Ishikawa (cell line): ENCODE measurements around the gene FAM110C.

Source experiments
- CREB1 ChIP-seq: IDR thresholded peaks from 2 replicates; pipeline ENCODE4 v1.6.1; 2012; ENCODE audit warnings: low read depth
- EP300 ChIP-seq: IDR thresholded peaks from 2 replicates; pipeline ENCODE4 v1.6.1; 2012; ENCODE audit warnings: borderline replicate concordance
- FOXM1 ChIP-seq: IDR thresholded peaks from 2 replicates; pipeline ENCODE4 v1.6.1; 2012; ENCODE audit warnings: low read depth, borderline replicate concordance
- NFIC ChIP-seq: IDR thresholded peaks from 2 replicates; pipeline ENCODE4 v1.6.1; 2012
- RAD21 ChIP-seq: IDR thresholded peaks from 2 replicates; pipeline ENCODE4 v1.6.1; 2012; ENCODE audit warnings: low read depth
- TAF1 ChIP-seq: IDR thresholded peaks from 2 replicates; pipeline ENCODE4 v1.6.1; 2012; ENCODE audit warnings: low read depth, mild to moderate bottlenecking
- TCF12 ChIP-seq: IDR thresholded peaks from 2 replicates; pipeline ENCODE4 v1.6.1; 2012; ENCODE audit warnings: low read depth
- YY1 ChIP-seq: IDR thresholded peaks from 2 replicates; pipeline ENCODE4 v1.6.1; 2012; ENCODE audit warnings: low read depth
- ZBTB7A ChIP-seq: IDR thresholded peaks from 2 replicates; pipeline ENCODE4 v1.6.1; 2012; ENCODE audit warnings: low read depth
- TF ChIP-seq, protein P1 (sequence below): IDR thresholded peaks from 2 replicates; pipeline ENCODE4 v1.6.1; 2012
- TF ChIP-seq, protein P2 (sequence below): IDR thresholded peaks from 2 replicates; pipeline ENCODE4 v1.6.1; 2012; ENCODE audit warnings: low read depth, mild to moderate bottlenecking
- TF ChIP-seq, protein P3 (sequence below): IDR thresholded peaks from 2 replicates; pipeline ENCODE4 v1.6.1; 2012

DNA sequence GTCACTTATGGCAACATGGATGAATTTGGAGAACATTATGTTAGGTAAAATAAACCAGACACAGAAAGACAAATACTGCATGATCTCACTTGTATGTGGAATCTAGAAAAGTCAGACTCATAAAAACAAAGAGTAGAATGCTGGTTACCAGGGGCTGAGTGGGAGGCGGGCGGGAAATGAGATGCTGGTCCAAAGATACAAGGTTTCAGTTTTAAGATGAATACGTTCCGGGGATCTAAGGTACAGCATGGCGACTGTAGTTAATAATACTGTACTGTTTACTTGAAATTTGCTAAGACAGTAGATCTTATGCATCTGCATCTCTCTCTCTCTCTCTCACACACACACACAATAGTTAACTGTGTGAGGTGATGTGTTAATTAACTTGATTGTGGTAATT lies 14.2 kb downstream of the FAM110C start:
- TF ChIP-seq, protein P1, sequence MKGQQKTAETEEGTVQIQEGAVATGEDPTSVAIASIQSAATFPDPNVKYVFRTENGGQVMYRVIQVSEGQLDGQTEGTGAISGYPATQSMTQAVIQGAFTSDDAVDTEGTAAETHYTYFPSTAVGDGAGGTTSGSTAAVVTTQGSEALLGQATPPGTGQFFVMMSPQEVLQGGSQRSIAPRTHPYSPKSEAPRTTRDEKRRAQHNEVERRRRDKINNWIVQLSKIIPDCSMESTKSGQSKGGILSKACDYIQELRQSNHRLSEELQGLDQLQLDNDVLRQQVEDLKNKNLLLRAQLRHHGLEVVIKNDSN = no peak
- TF ChIP-seq NFIC (no peak), EP300 (no peak), YY1 (no peak), RAD21 (no peak), TCF12 (no peak), TAF1 (no peak), FOXM1 (no peak), CREB1 (no peak), ZBTB7A (no peak)
- TF ChIP-seq, protein P2, sequence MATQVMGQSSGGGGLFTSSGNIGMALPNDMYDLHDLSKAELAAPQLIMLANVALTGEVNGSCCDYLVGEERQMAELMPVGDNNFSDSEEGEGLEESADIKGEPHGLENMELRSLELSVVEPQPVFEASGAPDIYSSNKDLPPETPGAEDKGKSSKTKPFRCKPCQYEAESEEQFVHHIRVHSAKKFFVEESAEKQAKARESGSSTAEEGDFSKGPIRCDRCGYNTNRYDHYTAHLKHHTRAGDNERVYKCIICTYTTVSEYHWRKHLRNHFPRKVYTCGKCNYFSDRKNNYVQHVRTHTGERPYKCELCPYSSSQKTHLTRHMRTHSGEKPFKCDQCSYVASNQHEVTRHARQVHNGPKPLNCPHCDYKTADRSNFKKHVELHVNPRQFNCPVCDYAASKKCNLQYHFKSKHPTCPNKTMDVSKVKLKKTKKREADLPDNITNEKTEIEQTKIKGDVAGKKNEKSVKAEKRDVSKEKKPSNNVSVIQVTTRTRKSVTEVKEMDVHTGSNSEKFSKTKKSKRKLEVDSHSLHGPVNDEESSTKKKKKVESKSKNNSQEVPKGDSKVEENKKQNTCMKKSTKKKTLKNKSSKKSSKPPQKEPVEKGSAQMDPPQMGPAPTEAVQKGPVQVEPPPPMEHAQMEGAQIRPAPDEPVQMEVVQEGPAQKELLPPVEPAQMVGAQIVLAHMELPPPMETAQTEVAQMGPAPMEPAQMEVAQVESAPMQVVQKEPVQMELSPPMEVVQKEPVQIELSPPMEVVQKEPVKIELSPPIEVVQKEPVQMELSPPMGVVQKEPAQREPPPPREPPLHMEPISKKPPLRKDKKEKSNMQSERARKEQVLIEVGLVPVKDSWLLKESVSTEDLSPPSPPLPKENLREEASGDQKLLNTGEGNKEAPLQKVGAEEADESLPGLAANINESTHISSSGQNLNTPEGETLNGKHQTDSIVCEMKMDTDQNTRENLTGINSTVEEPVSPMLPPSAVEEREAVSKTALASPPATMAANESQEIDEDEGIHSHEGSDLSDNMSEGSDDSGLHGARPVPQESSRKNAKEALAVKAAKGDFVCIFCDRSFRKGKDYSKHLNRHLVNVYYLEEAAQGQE = no peak
- TF ChIP-seq, protein P3, sequence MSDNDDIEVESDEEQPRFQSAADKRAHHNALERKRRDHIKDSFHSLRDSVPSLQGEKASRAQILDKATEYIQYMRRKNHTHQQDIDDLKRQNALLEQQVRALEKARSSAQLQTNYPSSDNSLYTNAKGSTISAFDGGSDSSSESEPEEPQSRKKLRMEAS = no peak
